Endodermal cell (in vitro differentiated cells): ENCODE measurements around the gene ORMDL1. TPM values are rescaled to one million over a fixed set of nuclear protein-coding genes. Genes with fewer than 3 reads are reported as not detected.
A peak's percentile ranks its signal among the peaks of the same experiment; 100 is the strongest.

Source experiments
- DNase-seq: peaks from one replicate; pipeline ENCODE4 v3.0.0-alpha.2; 2017
- H3K27ac ChIP-seq: 2 replicates; pipeline ENCODE4 v1.5.1; 2013; ENCODE audit warnings: mild to moderate bottlenecking, low read depth, low read length, moderate library complexity
- H3K27me3 ChIP-seq: 2 replicates; pipeline ENCODE4 v1.6.1; 2013; ENCODE audit warnings: mild to moderate bottlenecking, low read length, moderate library complexity; ENCODE audit not compliant: insufficient read depth, control insufficient read depth, poor library complexity, severe bottlenecking
- H3K36me3 ChIP-seq: 2 replicates; pipeline ENCODE4 v1.7.0; 2013; ENCODE audit warnings: mild to moderate bottlenecking, low read length, moderate library complexity; ENCODE audit not compliant: control insufficient read depth, insufficient read depth
- H3K4me1 ChIP-seq: one replicate; pipeline ENCODE4 v1.7.0; 2013; ENCODE audit warnings: low read length; ENCODE audit not compliant: control insufficient read depth, insufficient read depth
- H3K4me3 ChIP-seq: 2 replicates; pipeline ENCODE4 v1.5.1; 2013; ENCODE audit warnings: mild to moderate bottlenecking, low read length, moderate library complexity
- H3K9ac ChIP-seq: 2 replicates; pipeline ENCODE4 v1.6.1; 2013; ENCODE audit warnings: mild to moderate bottlenecking, low read length, moderate library complexity; ENCODE audit not compliant: poor library complexity, severe bottlenecking; ENCODE audit errors: extremely low read depth
- H3K9me3 ChIP-seq: 2 replicates; pipeline ENCODE4 v1.6.1; 2013; ENCODE audit warnings: mild to moderate bottlenecking, low read length, moderate library complexity; ENCODE audit not compliant: control insufficient read depth
- H3K27ac Mint-ChIP-seq: 2 replicates; pipeline ENCODE4 v1.8.0; 2020; ENCODE audit warnings: mixed read lengths
- H3K27me3 Mint-ChIP-seq: 2 replicates; pipeline ENCODE4 v1.8.0; 2021; ENCODE audit warnings: mild to moderate bottlenecking, mixed read lengths; ENCODE audit not compliant: insufficient read depth
- H3K36me3 Mint-ChIP-seq: 2 replicates; pipeline ENCODE4 v1.8.0; 2020; ENCODE audit warnings: low read depth, mixed read lengths
- H3K4me1 Mint-ChIP-seq: 2 replicates; pipeline ENCODE4 v1.8.0; 2020; ENCODE audit warnings: mixed read lengths
- H3K4me3 Mint-ChIP-seq: 2 replicates; pipeline ENCODE4 v1.8.0; 2020; ENCODE audit warnings: mild to moderate bottlenecking, moderate library complexity, mixed read lengths
- H3K9me3 Mint-ChIP-seq: 2 replicates; pipeline ENCODE4 v1.8.0; 2020; ENCODE audit warnings: mild to moderate bottlenecking, mixed read lengths
- WGBS, 2 experiments: methylation state at CpG; one replicate each; pipeline versions ENCODE4 v1.1.5 to v1.1.7; 2013; ENCODE audit warnings: missing lambda C conversion rate in 2 of 2, mixed read lengths in 1 of 2; ENCODE audit not compliant: insufficient coverage in 1 of 2, insufficient read length in 1 of 2; 5-methylcytosine and 5-hydroxymethylcytosine counted together
- total RNA-seq, 2 donors: library from RNA; stranded (reverse); fragmentation: NEBNext Ultra II Directional in 1 of 2; extraction: Animal tissue kit (Norgen Biotek cat#: 25700) in 1 of 2; gene quantifications; 2 replicates in 1 of 2; 3 replicates in 1 of 2; pipeline ENCODE4 v1.2.1, GENCODE V29; 2021
- TF ChIP-seq, protein P1 (sequence below): fragments of 200-600 bp; sonication (generic); conservative IDR thresholded peaks from 2 replicates; pipeline ENCODE4 v1.5.0; 2021; ENCODE audit warnings: antibody characterized with exemption, mild to moderate bottlenecking

ORMDL1 gene
- total RNA-seq, 2 donors from 2014 or later, result 51.2 to 53.0 TPM

DNA sequence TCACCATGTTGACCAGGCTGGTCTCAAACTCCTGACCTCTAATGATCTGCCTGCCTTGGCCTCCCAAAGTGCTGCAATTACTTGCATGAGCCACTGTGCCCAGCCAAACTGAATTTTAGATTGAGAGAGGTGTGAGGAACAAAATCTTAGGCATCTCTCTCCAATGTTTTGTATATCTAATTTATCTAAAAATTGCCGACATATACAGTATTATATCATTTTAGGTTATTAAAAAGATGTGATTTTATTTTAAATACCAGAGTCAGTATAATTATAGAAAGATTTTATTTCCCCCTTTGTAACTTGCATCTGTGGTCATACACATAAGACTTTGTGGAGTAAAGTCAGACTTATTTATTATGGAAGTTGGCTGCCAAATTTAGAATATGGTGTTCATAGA, 10.2 kb upstream of the ORMDL1 start:
- WGBS, 2 experiments, result no CpG with 5 or more reads among the region's 1 CpG
- H3K36me3 ChIP-seq, result peaks cover 67% of the 10 kb centered on the region
- Mint-ChIP-seq H3K4me3 (no peak overlapping the region), H3K36me3 (peaks cover 29% of the 10 kb centered on the region), H3K27me3 (no peaks in the 10 kb centered on the region), H3K27ac (no peak overlapping the region), H3K4me1 (peaks cover 8% of the 10 kb centered on the region), H3K9me3 (no peaks in the 10 kb centered on the region)
- no peak overlapping the region for H3K9ac ChIP-seq
- H3K27ac ChIP-seq, result no peak overlapping the region
- no peaks in the 10 kb centered on the region for H3K9me3 ChIP-seq
- H3K4me1 ChIP-seq, result no peaks in the 10 kb centered on the region
- H3K27me3 ChIP-seq, result no peaks in the 10 kb centered on the region
- no peak overlapping the region for H3K4me3 ChIP-seq
- DNase-seq, result no peak
- TF ChIP-seq, protein P1, sequence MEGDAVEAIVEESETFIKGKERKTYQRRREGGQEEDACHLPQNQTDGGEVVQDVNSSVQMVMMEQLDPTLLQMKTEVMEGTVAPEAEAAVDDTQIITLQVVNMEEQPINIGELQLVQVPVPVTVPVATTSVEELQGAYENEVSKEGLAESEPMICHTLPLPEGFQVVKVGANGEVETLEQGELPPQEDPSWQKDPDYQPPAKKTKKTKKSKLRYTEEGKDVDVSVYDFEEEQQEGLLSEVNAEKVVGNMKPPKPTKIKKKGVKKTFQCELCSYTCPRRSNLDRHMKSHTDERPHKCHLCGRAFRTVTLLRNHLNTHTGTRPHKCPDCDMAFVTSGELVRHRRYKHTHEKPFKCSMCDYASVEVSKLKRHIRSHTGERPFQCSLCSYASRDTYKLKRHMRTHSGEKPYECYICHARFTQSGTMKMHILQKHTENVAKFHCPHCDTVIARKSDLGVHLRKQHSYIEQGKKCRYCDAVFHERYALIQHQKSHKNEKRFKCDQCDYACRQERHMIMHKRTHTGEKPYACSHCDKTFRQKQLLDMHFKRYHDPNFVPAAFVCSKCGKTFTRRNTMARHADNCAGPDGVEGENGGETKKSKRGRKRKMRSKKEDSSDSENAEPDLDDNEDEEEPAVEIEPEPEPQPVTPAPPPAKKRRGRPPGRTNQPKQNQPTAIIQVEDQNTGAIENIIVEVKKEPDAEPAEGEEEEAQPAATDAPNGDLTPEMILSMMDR, result no peak

DNA sequence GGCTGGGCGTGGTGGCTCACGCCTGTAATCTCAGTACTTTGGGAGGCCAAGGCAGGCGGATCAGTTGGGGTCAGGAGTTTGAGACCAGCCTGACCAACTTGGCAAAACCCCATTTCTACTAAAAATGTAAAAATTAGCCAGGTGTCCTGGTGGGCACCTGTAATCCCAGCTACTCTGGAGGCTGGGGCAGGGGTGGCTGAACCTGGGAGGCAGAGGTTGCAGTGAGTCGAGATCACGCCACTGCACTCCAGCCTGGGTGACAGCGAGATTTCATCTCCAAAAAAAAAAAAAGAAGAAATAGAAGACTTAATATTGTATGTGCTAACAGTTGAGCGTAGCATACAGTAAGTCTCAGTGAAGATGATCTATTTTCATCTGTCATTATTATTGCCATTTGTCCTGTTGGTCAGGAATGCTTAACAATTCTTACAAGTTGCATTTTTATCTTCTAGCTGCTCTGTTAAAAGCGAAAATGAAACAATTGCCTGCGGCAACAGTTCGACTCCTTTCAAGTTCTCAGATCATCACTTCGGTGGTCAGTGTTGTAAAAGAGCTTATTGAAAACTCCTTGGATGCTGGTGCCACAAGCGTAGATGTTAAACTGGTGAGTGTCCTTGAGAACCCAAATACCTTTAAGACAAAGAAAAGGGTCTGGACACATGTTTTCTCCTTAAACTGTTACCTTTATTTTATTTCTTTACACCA, 7.4 kb upstream of the ORMDL1 start:
- DNase-seq, result no peak

DNA sequence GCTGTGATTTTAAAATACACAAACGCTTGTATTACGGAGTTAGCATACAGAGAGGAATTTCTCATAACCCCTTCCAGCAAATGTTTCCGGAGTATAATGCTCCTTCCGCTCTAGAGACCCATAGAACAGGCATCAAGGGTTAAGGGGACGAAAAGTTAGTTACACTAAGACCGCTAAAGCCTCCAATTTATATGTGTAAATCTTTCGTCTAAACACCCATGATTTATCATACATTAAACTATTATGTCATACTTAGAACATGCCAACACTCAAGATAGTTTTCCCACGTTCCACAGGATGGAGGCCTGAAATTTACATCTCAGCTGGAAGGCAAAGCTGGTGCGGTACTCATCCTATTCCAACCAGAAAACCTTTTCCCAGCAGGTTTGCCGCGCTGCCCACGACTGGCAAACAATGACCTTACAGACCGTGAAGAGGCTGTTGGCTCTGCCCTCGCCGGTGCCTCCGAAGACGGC, 650 bp downstream of the ORMDL1 start:
- peak overlapping the region; percentile 68 for H3K9ac ChIP-seq

More for the DNA sequence above, 7.4 kb upstream of the ORMDL1 start:
- Histone ChIP-seq H3K4me3 (no peak overlapping the region), H3K9ac (no peak overlapping the region), H3K36me3 (peaks cover 45% of the 10 kb centered on the region), H3K4me1 (no peaks in the 10 kb centered on the region), H3K9me3 (no peaks in the 10 kb centered on the region), H3K27me3 (no peaks in the 10 kb centered on the region), H3K27ac (no peak overlapping the region)
- Mint-ChIP-seq H3K4me3 (no peak overlapping the region), H3K27ac (no peak overlapping the region), H3K36me3 (peaks cover 33% of the 10 kb centered on the region), H3K27me3 (no peaks in the 10 kb centered on the region), H3K9me3 (no peaks in the 10 kb centered on the region), H3K4me1 (peaks cover 10% of the 10 kb centered on the region)
- 94 to 98% methylated on average over 7 to 12 of the region's 12 CpGs for WGBS, 2 experiments
- TF ChIP-seq, protein P1, result no peak

More for the DNA sequence above, 650 bp downstream of the ORMDL1 start:
- Mint-ChIP-seq H3K4me3 (peak overlapping the region; percentile 90), H3K9me3 (no peaks in the 10 kb centered on the region), H3K4me1 (peaks cover 20% of the 10 kb centered on the region), H3K27me3 (no peaks in the 10 kb centered on the region), H3K36me3 (peaks cover 51% of the 10 kb centered on the region), H3K27ac (peak overlapping the region; percentile 93)
- H3K27me3 ChIP-seq, result no peaks in the 10 kb centered on the region
- peaks cover 43% of the 10 kb centered on the region for H3K36me3 ChIP-seq
- TF ChIP-seq, protein P1, result no peak
- H3K9me3 ChIP-seq, result no peaks in the 10 kb centered on the region
- no peak for DNase-seq
- peak overlapping the region; percentile 96 for H3K27ac ChIP-seq
- WGBS, 2 experiments, result 0 to 1% methylated on average over 11 to 17 of the region's 17 CpGs
- H3K4me1 ChIP-seq, result no peaks in the 10 kb centered on the region
- peak overlapping the region; percentile 98 for H3K4me3 ChIP-seq
